ENCODE results near the gene GAS2. TPM values are rescaled to one million over a fixed set of nuclear protein-coding genes. Genes with fewer than 3 reads are reported as not detected.
A peak's percentile ranks its signal among the peaks of the same experiment; 100 is the strongest.

The GAS2 gene
- total RNA-seq (ENCODE audit: unreplicated experiment), result 1.4 TPM
- long read RNA-seq, partial matches to known transcripts, result 0 of 3 reads
- long read RNA-seq, other reads (novel, unspliced or antisense), result 1 of 3 reads

DNA sequence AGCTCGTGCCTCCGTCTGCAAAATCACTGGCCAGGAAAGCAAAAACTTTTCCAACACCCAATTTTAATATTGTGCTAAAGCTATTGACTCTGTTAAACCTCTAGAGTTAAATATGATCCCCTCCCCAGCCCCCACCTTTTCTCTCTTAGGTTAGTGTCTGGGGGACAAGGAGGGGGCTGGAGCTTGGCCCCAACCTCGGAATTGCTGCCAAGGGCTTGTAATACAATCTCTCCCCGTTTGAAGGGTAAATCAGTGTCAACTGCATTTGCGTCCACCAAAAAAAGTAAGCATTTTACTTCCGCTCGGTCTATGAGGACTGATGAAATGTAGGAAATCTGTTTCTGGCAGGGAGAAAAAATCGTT, at the start of gene GAS2:
TSS of gene GAS2 (plus strand) at position 287 of the 363 bp plus-strand sequence. CDS start 8,259 bp downstream, outside the sequence.
- TF ChIP-seq, protein P1, sequence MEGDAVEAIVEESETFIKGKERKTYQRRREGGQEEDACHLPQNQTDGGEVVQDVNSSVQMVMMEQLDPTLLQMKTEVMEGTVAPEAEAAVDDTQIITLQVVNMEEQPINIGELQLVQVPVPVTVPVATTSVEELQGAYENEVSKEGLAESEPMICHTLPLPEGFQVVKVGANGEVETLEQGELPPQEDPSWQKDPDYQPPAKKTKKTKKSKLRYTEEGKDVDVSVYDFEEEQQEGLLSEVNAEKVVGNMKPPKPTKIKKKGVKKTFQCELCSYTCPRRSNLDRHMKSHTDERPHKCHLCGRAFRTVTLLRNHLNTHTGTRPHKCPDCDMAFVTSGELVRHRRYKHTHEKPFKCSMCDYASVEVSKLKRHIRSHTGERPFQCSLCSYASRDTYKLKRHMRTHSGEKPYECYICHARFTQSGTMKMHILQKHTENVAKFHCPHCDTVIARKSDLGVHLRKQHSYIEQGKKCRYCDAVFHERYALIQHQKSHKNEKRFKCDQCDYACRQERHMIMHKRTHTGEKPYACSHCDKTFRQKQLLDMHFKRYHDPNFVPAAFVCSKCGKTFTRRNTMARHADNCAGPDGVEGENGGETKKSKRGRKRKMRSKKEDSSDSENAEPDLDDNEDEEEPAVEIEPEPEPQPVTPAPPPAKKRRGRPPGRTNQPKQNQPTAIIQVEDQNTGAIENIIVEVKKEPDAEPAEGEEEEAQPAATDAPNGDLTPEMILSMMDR (IDR thresholded peaks at IDR 0.05; ENCODE audit: unreplicated experiment), result no peak
- H3K27me3 Mint-ChIP-seq (ENCODE audit: unreplicated experiment), result peaks cover 9% of the 10 kb centered on the region
- H3K4me3 Mint-ChIP-seq (ENCODE audit: unreplicated experiment), result peak within 1 kb of the TSS; percentile 84
- no peak within 1 kb of the TSS for H3K27ac Mint-ChIP-seq (ENCODE audit: unreplicated experiment)
- H3K4me1 Mint-ChIP-seq (ENCODE audit: unreplicated experiment), result peaks cover 17% of the 10 kb centered on the region
- no peak for DNase-seq (ENCODE audit: low spot score)
- no peaks in the 10 kb centered on the region for H3K9me3 Mint-ChIP-seq (ENCODE audit: unreplicated experiment)
- H3K36me3 Mint-ChIP-seq (ENCODE audit: low read depth, unreplicated experiment), result no peaks in the 10 kb centered on the region

DNA sequence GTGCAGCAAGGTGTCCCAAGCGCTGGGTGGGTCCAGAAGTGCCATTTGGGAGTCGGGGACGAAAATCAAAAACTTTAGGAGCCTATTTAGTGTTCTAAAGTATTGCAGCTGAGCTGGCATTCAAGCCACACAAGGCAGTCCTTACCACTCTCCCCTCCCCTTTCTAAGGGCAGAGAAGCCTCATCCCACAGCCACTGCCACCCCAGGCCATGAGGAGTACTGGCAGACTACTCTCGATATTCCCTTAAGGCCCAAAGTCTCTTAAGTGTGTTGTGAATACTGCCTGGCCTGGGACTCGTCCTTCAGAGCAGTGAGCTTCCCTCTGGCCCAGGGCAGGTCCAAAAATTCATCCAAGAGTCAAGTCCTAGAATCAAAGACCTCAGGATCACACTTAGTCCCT, 48.5 kb upstream of the GAS2 start:
- no peak overlapping the region for H3K4me3 Mint-ChIP-seq (ENCODE audit: unreplicated experiment)
- no peaks in the 10 kb centered on the region for H3K4me1 Mint-ChIP-seq (ENCODE audit: unreplicated experiment)
- TF ChIP-seq, protein P1 (IDR thresholded peaks at IDR 0.05; ENCODE audit: unreplicated experiment), result no peak
- H3K27ac Mint-ChIP-seq (ENCODE audit: unreplicated experiment), result no peak overlapping the region
- no peaks in the 10 kb centered on the region for H3K36me3 Mint-ChIP-seq (ENCODE audit: low read depth, unreplicated experiment)
- DNase-seq (ENCODE audit: low spot score), result no peak
- H3K27me3 Mint-ChIP-seq (ENCODE audit: unreplicated experiment), result no peaks in the 10 kb centered on the region
- H3K9me3 Mint-ChIP-seq (ENCODE audit: unreplicated experiment), result no peaks in the 10 kb centered on the region

DNA sequence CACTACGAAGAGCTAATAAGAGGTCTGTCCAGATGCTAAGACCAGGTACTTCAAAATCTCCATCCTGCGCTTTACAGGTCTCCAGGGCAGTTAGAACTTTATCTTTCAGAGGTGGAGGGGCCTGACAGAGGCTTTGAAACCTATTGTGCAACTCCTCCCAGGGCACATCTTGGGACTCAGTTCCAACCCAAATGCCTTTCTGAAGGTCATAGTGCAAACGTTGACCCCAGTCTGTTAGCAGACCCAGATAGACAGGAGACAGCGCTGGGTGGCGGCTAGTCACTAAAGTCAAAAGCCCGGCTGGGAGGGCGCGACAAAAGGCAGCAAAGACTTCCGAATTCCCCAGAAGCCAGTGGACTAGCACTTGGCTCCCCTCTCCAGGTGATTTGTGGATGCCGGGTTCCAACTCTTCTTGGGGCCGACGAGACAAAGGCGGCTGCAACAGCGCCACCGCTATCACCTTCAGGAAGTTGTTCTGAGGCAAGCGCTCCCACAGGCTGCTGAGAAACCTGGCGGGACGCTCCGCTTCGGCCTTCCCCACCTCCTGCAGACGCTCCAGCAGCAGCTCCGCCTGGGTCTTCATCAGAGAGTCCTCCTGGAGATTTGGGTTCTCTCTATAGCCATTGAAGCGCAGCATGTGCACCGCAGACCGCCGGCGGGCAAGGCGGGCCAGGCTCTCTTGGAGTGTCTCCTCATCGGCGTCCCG, 41.5 kb upstream of the GAS2 start:
- no peaks in the 10 kb centered on the region for H3K36me3 Mint-ChIP-seq (ENCODE audit: low read depth, unreplicated experiment)
- H3K4me1 Mint-ChIP-seq (ENCODE audit: unreplicated experiment), result peaks cover 3% of the 10 kb centered on the region
- peak overlapping the region; percentile 87 for H3K27ac Mint-ChIP-seq (ENCODE audit: unreplicated experiment)
- H3K9me3 Mint-ChIP-seq (ENCODE audit: unreplicated experiment), result no peaks in the 10 kb centered on the region
- H3K4me3 Mint-ChIP-seq (ENCODE audit: unreplicated experiment), result peak overlapping the region; percentile 99
- H3K27me3 Mint-ChIP-seq (ENCODE audit: unreplicated experiment), result no peaks in the 10 kb centered on the region
- DNase-seq (ENCODE audit: low spot score), result no peak
- TF ChIP-seq, protein P1 (IDR thresholded peaks at IDR 0.05; ENCODE audit: unreplicated experiment), result no peak

- Mint-ChIP-seq H3K27ac (ENCODE audit: unreplicated experiment) (peak within 1 kb of the TSS; percentile 95), H3K36me3 (ENCODE audit: low read depth, unreplicated experiment) (no peaks in the 10 kb centered on the region), H3K27me3 (ENCODE audit: unreplicated experiment) (no peaks in the 10 kb centered on the region), H3K9me3 (ENCODE audit: unreplicated experiment) (no peaks in the 10 kb centered on the region), H3K4me1 (ENCODE audit: unreplicated experiment) (peaks cover 3% of the 10 kb centered on the region), H3K4me3 (ENCODE audit: unreplicated experiment) (peak within 1 kb of the TSS; percentile 99)
- TF ChIP-seq, protein P1 (IDR thresholded peaks at IDR 0.05; ENCODE audit: unreplicated experiment), result no peak
- DNase-seq (ENCODE audit: low spot score), result peak; percentile 84
Observed at GRCh38 chr11:22625448-22626287, 40.7 kb upstream of the GAS2 start, which contains the start of gene FANCF. FANCF (minus strand) TSS chr11:22625823; CDS start chr11:22625810, 13 bp downstream.

Measured in endothelial cell (in vitro differentiated cells).